GM12891 (cell line): ENCODE results near the gene RFX3.
"Not testable (repeated sequence)": the region's sequence is repeated elsewhere in the genome, so short reads cannot be mapped to it uniquely, and the experiment has no call there.

Experiments used
- POLR2A ChIP-seq: IDR thresholded peaks from 2 replicates; pipeline ENCODE4 v1.6.1; 2011; ENCODE audit warnings: low read depth, low read length, control low read depth
- POLR2AphosphoS5 ChIP-seq: IDR thresholded peaks from 2 replicates; pipeline ENCODE4 v1.6.1; 2011; ENCODE audit warnings: low read depth, low read length, control low read depth
- TAF1 ChIP-seq: IDR thresholded peaks from 2 replicates; pipeline ENCODE4 v1.6.1; 2011; ENCODE audit warnings: low read depth, low read length, control low read depth

DNA sequence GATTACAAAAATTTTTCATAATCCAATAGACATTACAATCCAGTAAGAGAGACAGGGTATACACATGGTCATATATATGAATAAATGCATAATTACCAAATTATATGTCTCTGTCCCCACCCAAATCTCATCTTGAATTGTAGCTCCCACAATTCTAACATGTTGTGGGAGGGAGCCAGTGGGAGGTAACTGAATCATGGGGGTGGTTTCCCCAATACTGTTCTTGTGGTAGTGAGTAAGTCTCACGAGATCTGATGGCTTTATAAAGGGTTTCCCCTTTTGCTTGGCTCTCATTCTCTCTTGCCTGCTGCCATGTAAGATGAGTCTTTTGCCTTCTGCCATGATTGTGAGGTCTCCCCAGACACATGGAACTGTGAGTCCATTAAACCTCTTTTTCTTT is 221.4 kb downstream of the RFX3 start:
- not testable (repeated sequence) for TF ChIP-seq POLR2AphosphoS5, POLR2A, TAF1
